A549 treated with GW870086 at 1 μM for 4 hours (cell line): ENCODE measurements around the gene ESYT2. TPM values are rescaled to one million over a fixed set of nuclear protein-coding genes. Genes with fewer than 3 reads are reported as not detected.

Experiments used
- total RNA-seq: library from RNA; stranded (reverse); fragments of 200-300 nt; extraction: Qiagen RNA extraction; gene quantifications from 5 replicates; pipeline ENCODE4 v1.2.3, GENCODE V29; 2022; ENCODE audit warnings: low read depth

Gene ESYT2, protein sequence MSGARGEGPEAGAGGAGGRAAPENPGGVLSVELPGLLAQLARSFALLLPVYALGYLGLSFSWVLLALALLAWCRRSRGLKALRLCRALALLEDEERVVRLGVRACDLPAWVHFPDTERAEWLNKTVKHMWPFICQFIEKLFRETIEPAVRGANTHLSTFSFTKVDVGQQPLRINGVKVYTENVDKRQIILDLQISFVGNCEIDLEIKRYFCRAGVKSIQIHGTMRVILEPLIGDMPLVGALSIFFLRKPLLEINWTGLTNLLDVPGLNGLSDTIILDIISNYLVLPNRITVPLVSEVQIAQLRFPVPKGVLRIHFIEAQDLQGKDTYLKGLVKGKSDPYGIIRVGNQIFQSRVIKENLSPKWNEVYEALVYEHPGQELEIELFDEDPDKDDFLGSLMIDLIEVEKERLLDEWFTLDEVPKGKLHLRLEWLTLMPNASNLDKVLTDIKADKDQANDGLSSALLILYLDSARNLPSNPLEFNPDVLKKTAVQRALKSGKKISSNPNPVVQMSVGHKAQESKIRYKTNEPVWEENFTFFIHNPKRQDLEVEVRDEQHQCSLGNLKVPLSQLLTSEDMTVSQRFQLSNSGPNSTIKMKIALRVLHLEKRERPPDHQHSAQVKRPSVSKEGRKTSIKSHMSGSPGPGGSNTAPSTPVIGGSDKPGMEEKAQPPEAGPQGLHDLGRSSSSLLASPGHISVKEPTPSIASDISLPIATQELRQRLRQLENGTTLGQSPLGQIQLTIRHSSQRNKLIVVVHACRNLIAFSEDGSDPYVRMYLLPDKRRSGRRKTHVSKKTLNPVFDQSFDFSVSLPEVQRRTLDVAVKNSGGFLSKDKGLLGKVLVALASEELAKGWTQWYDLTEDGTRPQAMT
- total RNA-seq, result 72.9 to 94.3 TPM (median 88.0 TPM) in 5 replicates

DNA sequence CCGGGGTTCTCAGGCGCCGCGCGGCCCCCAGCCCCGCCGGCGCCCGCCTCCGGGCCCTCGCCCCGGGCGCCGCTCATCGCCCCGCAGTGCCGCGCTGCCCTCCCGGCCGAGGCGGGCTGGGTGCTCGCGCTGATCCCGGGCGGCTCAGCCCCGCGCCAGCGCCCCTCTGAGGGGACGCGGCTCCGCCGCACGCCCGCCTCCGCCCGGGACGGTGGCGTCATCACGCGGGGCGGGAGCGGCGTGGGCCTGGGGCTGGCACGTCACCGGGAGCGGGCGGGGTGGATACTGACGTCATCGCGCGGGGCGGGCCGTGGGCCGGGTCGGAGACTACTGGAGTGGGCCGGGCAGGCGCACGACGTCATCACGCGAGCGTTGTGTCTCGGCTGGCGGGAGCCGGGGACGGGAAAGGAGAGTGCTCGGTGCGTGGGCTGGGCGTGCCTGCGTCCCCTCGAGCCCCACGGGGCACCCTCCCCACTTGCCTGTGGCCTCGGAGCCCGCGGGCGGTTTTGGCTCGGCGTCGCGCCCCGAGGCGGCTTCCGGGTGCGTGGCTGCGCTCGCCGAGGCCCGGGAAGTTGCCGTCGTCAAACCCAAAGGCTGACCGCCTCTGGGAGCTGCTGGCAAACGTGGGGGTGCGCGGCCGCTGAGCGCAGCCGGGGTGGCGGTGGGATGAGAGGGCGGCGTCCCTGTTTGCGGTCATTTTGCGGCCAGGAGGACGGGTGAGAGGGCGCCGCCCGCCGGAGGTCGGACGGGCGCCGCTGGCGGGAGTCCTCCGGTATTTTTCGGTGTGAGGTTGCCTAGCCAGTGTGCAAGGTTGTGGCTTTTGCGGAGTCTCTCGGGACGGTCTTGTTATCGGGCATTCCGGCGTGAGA lies at the start of gene ESYT2:
Gene ESYT2, minus strand, starts transcription at position 168 of the 869 bp plus-strand sequence. Its CDS starts 91 bp downstream, at position 77.

DNA sequence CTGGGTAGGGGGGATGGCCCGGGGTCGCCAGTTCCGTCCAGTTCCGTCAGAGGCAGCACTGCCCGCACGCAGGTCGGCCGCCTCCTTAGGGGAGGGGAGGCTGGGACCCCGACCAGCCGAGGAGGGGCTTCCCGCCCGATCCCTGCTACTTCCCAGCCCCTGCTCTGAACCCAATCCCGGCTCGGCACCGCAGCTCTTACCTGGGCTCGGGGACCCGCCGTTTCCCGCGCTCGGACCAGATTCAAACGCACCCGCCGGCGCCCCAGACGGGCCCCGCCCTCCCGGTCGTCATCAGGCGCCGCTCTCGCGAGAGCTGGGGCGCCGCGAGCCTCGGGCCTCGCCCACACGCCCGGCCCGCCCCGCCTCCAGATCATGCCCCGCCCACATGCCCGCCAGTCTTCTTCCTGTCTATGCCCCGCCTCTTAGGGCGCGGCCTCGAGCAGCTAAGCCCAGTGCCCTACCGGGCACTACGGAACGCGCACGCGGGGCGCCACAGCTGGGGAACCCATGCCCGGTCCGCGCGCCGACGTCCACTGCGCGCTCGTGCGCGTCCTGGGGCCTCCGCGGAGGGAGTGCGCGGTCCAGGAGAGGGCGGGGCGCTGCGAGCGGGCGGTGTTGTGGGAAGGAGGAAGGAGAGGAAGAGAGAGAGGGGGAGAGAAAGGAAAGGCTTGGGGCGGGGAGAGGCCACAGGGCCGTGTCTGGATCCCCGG lies 124.6 kb downstream of the ESYT2 start, which contains the start of gene NCAPG2:
Gene NCAPG2, minus strand, starts transcription at position 281 of the 710 bp plus-strand sequence. CDS start 2,905 bp downstream, outside the sequence.

Other genes starting within 250 kb of the ESYT2 start
- gene PTPRN2, start 241.7 kb downstream of the ESYT2 start, total RNA-seq, result 0.48 to 1.1 TPM (median 0.84 TPM) in 5 replicates
- 30.9 to 41.6 TPM (median 37.8 TPM) in 5 replicates for gene NCAPG2, start 124.7 kb downstream of the ESYT2 start, total RNA-seq
- gene DYNC2I1, start 27.0 kb upstream of the ESYT2 start, total RNA-seq, result 9.8 to 15.9 TPM (median 11.2 TPM) in 5 replicates